UCSD-AML1 (cell line): ENCODE results near the gene CAP1.
"Not testable (repeated sequence)": the region's sequence is repeated elsewhere in the genome, so short reads cannot be mapped to it uniquely, and the experiment has no call there.

Experiments used
- DNase-seq: peaks from one replicate; lab custom pipeline; 2025; ENCODE audit not compliant: unreplicated experiment; lab: John Stamatoyannopoulos, UW

Gene CAP1, protein sequence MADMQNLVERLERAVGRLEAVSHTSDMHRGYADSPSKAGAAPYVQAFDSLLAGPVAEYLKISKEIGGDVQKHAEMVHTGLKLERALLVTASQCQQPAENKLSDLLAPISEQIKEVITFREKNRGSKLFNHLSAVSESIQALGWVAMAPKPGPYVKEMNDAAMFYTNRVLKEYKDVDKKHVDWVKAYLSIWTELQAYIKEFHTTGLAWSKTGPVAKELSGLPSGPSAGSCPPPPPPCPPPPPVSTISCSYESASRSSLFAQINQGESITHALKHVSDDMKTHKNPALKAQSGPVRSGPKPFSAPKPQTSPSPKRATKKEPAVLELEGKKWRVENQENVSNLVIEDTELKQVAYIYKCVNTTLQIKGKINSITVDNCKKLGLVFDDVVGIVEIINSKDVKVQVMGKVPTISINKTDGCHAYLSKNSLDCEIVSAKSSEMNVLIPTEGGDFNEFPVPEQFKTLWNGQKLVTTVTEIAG

DNA sequence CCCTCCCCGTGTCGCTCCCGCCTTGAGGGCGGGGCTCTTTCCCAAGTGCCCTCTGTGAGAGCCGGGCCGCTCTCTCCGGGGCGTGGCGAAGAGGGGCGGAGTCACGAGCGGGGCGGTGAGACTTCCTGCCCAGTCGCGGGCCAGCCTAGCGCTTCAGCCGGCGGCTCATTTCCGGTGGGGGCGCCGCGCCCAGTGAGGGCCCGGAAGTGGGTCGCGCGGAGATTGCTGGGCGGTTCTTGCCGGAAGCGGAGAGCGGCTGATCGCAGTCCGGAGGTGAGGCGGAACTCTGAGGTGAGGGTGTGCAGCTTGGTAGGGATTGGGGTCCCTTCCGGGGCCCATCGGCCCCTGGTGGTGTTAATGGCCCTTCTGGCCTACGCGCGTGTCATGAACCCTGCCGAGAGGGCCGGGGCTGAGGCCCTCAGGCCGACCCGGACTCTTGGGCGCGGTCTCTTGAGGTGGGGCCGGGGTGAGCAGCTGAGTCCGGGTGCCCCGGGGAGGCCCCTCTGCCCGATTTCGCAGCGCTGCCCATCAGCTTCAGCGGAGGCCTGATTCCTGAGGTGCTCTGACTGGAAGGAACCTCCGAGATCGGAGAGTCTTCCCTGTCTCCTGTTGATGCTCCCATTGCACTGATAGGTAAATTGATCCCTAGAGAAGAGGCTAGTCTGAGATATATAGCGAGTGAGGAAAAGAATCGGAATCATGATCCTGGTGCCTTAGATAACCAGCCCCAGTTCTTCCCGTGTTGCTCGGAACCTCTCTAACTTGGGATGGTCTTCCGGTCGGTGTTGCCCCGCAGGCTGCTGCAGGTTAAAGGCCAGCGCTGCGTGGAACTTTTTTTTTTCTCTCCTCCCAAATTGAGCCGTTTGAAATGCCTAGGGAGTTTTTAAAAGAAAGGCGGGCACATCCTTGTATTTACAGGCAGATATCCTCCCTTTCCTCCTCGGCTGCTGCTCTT, at the start of gene CAP1:
TSS of gene CAP1 (plus strand) at position 219 of the 955 bp plus-strand sequence. CDS start 18,618 bp downstream, outside the sequence.
- peak; percentile 100 for DNase-seq

DNA sequence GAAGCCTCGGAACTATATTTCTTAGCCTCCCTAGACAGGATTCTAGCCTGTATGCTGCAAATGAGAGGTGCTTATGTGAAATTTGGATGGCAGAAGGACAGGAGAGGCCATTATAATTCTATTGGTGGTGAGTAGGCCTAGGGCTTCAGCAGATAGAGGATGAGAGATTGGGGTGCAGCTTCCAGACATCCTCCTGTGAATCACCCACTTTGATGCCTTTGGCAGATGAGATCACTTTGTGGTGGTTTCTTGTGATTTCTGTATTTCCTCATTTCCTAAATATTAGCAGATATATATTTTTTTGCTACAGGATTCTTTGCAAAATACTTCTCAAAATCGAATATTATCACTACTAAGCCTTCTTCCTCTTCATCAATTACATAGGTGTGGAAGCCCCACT, 48.3 kb upstream of the CAP1 start:
- DNase-seq: no peak

DNA sequence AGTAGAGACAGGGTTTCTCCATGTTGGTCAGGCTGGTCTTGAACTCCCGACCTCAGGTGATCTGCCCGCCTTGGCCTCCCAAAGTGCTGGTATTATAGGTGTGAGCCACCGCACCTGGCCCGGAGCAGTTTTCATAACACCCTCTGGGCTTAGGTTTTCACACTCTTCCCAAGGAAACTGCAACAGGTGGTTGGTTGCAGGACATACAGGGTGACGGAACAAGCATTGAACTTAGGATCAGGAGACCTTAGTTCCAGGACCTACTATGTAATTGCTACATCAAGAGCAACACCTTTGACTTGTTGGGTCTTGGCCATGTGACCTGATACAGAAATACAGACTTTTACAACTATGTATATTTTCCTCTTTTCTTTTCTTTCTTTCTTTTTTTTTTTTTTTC, 47.6 kb upstream of the CAP1 start:
- no peak for DNase-seq

DNA sequence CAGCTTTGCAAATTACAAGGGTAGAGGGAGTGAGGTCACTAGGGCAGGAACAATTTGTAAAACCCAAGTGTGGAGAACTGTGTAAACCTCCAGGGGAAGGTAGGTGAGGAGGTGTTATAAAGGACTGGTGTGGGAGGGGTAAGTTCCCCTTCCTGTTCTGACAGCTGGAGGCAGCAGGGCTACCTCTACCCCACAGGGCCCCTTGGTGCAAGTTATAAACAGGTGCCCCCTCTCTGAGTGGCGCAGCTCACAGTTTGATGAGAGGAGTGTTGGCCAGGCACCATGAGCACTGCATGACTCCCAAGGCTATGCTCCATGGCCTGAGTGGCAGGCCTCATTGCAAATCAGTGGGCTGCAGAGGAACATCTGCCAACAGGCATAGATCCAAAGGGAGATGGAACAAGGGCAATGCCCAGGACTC, 44.5 kb upstream of the CAP1 start:
- DNase-seq: no peak

DNA sequence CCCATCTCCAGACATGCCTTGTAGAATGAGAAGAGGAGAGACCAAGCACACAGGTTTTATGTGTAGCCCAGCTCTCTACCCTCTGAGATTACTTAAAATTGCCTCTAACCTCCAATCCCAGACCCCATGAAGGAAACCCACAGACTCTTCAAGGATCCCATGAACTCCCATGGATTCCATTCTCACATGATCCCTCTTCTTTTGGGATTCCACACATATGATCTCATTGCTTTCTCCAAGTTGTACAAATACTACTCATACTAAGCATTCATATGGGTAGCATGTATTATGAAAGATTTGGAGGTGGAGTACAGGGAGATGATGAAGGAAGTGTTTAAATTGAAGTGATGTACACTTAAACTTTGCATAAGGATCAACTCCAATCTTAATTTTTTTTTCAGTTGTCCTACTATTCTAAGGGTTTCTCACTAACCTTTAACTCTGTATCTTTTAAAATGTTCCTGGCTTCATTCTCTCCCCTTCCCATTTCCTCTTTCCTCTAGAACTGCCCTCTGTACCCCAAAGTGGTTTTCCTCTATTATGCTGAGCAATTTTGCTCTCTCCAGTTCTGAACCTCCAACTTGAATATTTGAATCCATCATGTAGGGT, 44.0 kb upstream of the CAP1 start:
- no peak for DNase-seq

DNA sequence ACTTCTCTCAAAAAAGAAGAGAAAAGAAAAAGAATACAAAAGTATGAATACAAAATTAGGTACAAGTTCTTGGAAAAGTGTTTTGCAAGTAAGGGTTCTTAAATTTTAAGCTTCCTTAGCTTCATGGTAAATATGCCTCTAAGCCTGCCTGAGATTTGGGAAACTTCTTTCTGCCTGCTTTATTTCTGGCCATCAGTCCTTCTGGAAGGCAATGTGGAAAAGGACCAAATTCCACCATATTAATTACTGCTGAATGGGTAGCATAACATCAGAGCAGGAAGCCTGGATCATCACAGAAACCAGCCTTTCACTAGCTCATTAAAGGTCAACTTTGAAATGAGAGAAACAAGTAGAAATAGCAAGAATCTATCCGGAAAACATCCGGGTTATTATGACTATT, 39.1 kb upstream of the CAP1 start:
- DNase-seq: no peak

DNA sequence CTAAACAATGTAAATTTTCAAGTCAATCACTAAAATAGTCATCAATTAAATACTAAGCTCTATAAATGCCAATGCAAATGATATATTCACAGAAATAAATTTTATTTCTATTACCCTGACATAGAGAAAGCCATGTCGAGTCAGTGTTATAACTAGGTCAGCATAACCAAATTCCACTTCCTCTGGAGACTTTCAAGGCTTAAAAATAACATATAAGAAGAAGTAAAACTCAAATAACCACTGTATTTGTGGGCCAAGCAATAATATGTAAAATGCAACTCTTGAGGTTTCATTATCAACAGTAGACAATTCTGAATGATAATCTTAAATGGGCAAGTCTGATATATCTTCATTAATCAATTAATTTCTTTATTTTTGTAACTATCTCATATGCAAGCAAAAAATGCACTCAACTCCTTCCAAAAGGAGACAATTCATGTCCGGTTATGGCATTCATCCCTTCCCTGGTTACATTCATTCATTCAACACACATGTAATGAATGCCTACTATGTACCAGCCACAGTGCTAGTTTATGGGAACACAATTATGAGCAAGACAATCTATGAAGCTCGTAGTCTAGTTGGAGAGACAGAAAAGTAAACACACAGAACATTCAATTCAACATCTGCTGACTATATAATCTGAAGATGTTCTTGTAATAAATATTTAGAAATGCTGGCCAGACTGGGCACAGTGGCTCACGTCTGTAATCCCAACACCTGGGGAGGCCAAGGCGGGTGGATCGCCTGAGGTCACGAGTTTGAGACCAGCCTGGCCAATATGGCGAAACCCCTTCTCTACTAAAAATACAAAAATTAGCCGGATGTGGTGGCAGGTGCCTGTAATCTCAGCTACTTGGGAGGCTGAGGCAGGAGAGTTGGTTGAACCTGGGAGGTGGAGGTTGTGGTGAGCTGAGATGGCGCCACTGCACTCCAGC, 37.1 kb upstream of the CAP1 start:
- no peak for DNase-seq

DNA sequence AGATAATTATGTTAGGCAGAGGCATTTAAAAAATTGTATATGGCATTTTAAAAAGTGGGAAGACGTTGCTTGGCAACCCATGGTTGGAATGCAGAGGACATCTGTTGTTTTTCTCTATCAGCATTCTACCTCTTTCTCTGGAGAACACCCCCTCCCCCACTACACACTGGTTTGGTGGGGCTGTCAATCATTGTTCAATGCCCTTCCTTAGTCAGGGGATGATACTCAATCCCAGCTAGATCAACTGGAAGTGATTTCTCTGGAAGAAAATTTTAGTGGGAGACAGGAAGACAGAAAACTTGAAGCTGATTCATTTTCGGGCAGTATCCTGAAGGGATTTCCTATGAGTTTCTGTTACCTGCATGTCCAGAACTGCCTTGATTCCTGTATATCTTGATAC, 35.7 kb upstream of the CAP1 start:
- DNase-seq: no peak

DNA sequence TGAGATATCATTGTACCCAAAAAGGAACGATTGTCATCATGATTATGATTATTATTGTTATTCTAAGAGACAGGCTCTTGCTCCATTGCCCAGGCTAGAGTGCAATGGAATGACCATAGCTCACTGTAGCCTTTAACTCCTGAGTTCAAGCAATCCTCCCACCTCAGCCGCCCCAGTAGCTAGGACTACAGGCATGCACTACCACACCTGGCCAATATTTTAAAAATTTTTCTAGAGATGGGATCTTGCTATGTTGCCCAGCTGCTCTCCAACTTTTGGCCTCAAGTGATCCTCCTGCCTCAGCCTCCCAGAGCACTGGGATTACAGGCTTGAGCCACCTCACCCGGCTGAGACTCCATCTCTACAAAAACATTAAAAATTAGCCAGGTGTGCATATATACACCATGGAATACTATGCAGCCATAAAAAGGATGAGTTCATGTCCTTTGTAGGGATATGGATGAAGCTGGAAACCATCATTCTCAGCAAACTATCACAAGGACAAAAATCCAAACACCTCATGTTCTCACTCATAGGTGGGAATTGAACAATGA, 33.0 kb upstream of the CAP1 start:
- DNase-seq: not testable (repeated sequence)

DNA sequence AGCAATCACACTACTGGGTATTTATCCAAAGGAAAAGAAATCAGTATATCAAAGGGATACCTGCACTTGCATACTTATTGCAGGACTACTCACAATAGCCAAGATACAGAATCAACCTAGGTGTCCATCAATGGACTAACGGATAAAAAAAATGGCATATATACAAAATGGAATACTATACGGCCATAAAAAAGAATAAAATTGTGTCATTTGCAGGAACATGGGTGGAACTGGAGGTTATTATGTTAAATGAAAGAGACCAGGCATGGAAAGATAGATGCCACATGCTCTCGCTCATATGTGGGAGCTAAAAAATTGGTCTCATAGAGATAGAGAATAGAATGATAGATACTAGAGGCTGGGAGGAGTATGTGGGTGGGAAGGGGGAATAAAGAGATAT, 29.3 kb upstream of the CAP1 start:
- no peak for DNase-seq

DNA sequence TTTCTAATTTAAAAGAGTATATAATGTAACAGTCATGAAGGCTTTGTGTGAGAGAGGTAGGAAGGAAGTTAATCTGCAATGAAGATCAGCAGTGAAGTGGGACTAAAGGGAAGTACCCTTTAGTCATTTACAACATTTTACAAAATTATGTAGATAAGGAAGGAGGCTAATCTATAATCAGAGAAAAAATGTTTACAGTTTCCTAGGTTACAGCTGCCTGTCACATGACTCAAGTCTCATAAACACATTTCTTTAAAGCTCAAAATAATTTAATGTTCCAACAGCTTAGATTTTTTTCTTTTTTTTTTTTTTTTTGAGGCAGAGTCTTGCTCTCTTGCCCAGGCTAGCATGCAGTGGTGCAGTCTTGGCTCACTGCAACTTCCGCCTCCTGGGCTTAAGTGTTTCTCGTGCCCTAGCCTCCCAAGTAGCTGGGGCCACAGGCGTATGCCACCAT, 26.2 kb upstream of the CAP1 start:
- DNase-seq: no peak

DNA sequence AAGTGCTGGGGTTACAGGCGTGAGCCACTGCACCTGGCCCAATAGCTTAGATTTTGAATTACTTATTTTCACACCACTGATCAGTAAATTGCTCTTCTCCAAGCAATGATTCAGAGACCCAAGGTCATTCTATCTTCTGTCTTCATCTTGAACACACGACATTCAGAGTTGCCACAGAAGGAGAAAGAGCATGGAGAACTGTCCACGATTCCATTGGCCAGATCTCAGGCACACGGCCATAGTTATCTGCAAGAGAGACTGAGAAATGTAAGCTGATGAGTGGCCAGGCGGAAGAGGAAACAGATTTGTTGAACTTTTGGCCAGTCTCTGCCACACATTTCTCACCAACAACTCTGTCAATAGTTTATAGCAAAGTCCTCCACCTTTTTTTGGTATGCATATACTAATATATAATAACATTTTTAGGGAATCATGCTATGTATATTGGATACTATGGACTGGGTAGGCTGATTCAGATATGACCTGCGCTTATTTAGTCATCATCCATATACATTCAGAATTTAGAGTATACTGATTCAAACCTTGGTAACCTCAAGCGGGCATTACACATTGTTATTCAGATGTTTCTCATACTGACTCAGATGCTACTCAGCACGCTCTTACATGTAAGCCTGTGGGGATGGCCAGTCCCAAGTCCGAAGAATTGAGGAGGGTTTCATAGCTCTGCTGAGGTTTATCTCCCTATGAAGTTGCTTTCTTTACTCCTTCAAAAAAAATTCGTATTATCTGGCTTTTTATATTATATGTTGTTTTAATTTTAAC, 25.5 kb upstream of the CAP1 start:
- DNase-seq: no peak

DNA sequence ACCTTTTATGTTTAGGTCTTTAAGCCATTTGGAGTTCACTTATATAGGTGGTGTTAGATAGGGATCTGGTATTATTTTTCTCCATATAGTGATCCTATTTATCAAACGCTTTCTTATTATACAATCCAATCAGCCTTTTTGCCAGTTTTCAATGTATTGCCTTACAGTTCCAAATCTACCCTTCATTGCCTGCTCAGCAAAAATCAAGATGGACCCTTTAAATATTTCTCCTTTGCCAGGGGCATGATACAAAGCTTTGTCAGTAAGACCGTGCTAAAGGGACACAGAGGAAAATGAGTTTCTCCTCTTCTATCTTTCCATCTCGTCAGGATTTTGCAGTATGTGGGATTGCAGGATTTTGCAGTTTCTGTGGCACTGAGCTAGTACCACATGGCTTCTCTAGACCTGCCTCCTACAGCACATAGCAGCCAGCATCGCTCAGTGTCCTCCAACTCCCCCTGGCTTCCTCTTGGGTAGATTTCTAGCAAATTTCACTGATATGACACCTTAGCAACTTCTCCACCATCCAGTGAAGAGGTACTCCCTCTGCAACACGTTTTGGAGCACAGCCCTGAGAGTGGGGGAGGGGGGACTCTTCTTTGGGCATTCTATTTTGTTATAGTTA, 22.5 kb upstream of the CAP1 start:
- DNase-seq: no peak

DNA sequence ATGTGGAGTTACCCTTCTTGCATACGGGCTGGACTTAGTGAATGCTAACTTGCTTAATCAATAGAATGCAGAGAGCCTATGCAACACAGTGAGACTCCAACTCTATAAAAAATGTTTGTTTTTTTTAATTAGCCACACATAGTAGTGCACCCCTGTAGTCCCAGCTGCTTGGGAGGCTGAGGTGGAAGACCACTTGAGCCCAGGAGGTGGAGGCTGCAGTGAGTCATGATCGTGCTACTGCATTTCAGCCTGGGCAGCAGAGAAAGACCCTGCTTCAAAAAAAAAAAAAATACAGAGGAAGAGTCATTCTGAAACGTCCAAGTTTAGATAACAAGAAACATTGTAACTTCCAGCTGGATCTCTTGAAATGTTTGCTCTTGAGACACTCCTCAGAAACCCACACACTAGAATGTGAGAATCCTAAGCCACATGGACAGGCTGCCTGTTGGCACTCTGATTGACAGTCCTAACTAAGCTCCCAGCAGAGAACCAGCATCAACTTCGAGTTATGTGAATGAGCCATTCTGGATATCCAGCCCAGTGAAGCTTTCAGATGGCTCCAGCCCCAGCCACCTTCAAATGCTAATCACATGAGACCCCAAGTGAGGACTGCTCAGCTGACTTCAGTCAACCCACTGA, 20.0 kb upstream of the CAP1 start:
- no peak for DNase-seq

DNA sequence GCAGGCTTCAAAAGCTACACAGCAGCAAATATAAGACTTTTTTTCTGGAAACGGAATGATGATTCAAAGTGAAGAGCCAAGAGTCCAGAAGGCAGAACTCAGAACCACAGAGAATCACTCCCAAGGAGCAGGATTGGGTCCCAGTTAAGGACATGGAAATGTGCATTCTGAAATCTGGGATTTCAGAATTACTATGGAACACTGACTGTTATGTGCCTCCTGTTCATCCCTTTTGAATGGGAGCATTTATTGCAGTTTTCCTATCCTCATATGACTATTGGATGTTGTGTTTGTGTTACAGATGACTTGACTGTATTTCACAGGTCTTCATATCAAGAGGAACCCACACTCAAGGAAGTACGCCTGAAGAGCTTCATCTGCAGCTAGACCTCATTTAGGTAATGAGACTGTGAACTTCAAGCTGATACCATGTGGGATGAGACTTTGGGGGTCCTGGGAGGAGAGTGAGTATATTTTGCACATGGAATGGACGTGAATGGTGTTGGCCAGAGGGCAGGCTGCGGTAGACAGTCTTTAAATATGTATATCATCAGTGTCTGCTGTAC, 17.1 kb upstream of the CAP1 start:
- no peak for DNase-seq

DNA sequence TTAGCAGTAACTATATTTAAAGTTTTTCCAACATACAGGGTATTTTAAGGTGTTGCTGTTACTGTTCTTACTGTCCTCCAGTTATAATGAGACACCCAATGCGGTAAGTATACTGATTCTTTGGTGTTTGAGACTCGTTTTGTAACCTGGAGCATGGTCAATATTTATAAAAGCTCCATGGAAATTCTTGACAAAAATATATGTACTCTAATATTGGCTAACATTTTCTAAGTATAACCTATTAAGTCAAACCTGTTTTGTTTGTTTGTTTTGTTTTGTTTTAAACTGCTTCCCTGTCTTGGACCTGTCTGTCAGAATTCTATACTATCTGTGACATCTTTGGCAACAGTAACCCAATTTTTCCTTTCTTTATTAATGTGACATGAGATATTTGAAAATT, 15.9 kb upstream of the CAP1 start:
- DNase-seq: no peak

DNA sequence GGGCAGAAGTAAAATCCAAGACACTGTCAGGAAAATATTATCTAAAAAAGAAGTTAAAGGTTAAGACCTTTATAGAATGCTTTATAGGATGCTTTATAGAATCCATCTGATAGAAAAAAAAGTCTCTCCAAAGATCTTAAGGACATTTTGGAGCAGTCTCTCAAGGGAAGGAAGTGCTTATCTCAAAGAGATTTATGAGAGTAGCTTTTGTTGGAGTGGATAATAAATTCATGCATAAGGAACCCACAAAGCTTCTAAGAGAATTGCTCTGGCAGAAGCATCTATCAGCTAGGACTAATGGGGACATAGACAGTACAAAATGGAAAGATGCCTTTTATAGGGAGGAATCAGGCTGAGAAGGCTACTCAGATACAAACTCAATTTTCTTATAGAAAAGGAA, 12.9 kb upstream of the CAP1 start:
- DNase-seq: no peak

DNA sequence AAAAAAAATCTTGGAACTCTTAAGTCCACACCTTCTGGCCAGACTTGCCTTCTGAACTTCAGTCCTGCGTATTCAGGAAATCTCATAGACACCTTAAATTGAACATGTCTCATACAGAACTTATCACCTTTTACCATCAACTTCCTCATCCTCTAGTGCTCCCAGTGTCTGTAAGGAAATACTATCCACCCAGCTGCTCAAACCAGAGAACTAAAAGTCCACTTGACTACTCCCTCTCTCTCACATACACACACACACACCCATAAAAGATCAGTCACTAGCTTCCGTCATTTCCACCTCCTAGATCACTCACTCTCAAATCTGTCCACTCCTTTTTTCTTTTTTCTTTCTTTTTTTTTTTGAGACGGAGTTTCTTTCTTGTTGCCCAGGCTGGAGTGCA, 10.9 kb upstream of the CAP1 start:
- no peak for DNase-seq
